Body of pancreas (tissue), 4 donors: ENCODE measurements around the gene RAX2. TPM values are rescaled to one million over a fixed set of nuclear protein-coding genes. Genes with fewer than 3 reads are reported as not detected.

Experiments
- ATAC-seq: fragments of 150-250 bp; one replicate; pipeline ENCODE4 v1.9.1; 2016
- DNase-seq, 4 donors: peaks; one replicate each; pipeline ENCODE4 v3.0.0-alpha.2; 2019
- H3K27ac ChIP-seq, 4 donors: fragments of 200-600 bp; sonication (generic); 1 replicate in 3 of 4; 2 replicates in 1 of 4; pipeline versions ENCODE4 v1.5.1 to v1.6.1; 2016 to 2019; ENCODE audit warnings: mild to moderate bottlenecking in 1 of 4, mixed read lengths in 1 of 4, moderate library complexity in 1 of 4
- H3K27me3 ChIP-seq, 2 donors: fragments of 200-600 bp; sonication (generic); one replicate each; pipeline ENCODE4 v1.6.0; 2016; ENCODE audit warnings: mild to moderate bottlenecking in 1 of 2
- H3K36me3 ChIP-seq, 2 donors: fragments of 200-600 bp; sonication (generic); replicated peaks in 1 of 2; 2 replicates each; pipeline ENCODE4 v1.5.1; 2016; ENCODE audit warnings: low read depth in 2 of 2; ENCODE audit not compliant: insufficient read depth in 1 of 2
- H3K4me1 ChIP-seq: fragments of 200-600 bp; sonication (generic); one replicate; pipeline ENCODE4 v1.6.0; 2016
- H3K4me3 ChIP-seq, 2 donors: fragments of 200-600 bp; sonication (generic); 1 replicate in 1 of 2; 2 replicates in 1 of 2; pipeline ENCODE4 v1.5.1; 2016 to 2019
- H3K9me3 ChIP-seq, 3 donors: fragments of 200-600 bp; sonication (generic); 1 replicate in 2 of 3; 2 replicates in 1 of 3; pipeline ENCODE4 v1.5.1; 2016
- CTCF ChIP-seq, 7 experiments: fragments of 450-650 bp in 4 of 7; fragments of 200-600 bp in 3 of 7; sonication (generic) in 3 of 7; IDR thresholded peaks; one replicate each; pipeline ENCODE4 v1.5.1; 2016 to 2019; ENCODE audit warnings: antibody characterized with exemption in 7 of 7
- POLR2A ChIP-seq, 3 donors: fragments of 450-650 bp; IDR thresholded peaks; one replicate each; pipeline ENCODE4 v1.6.1; 2016; ENCODE audit warnings: antibody characterized with exemption in 3 of 3, mild to moderate bottlenecking in 2 of 3
- WGBS, 2 donors: methylation state at CpG; one replicate each; pipeline ENCODE4 v1.1.5; 2017; 5-methylcytosine and 5-hydroxymethylcytosine counted together
- intact Hi-C: fragments of 100-400 bp; cut with DNase I; formaldehyde crosslinking; loops from one replicate; pipeline ENCODE4 v1.15.1; 2023
- total RNA-seq, 2 donors: library from RNA; depleted of rRNA; stranded (reverse); fragments of >200 nt; gene quantifications; one replicate each; pipeline ENCODE4 v1.1.0, GENCODE V29; 2016

RAX2 gene
- not detected for total RNA-seq

- H3K27ac ChIP-seq = no peak within 1 kb of the TSS
- WGBS, 2 donors = 31 to 53% methylated on average over 8 to 22 of the region's 23 CpGs
- H3K9me3 ChIP-seq = no peaks in the 10 kb centered on the region
- H3K4me1 ChIP-seq = no peaks in the 10 kb centered on the region
- no peaks in the 10 kb centered on the region for H3K36me3 ChIP-seq
- ATAC-seq (no peak), DNase-seq (no peak)
- H3K4me3 ChIP-seq = no peak within 1 kb of the TSS
- TF ChIP-seq CTCF (IDR thresholded peaks at IDR 0.05) = no peak
- no peak for TF ChIP-seq POLR2A (IDR thresholded peaks at IDR 0.05)
- intact Hi-C loops = no loop called here
- H3K27me3 ChIP-seq = no peaks in the 10 kb centered on the region
Measured at GRCh38 chr19:3771906-3772455, at the start of gene RAX2. Gene RAX2, minus strand, starts transcription at chr19:3772228. Its CDS starts 486 bp downstream, at chr19:3771742.

GRCh38 chr19:3821156-3821555 lies 49.1 kb upstream of the RAX2 start:
- Histone ChIP-seq H3K27me3 (no peaks in the 10 kb centered on the region), H3K27ac (no peak overlapping the region), H3K9me3 (no peaks in the 10 kb centered on the region), H3K36me3 (no peaks in the 10 kb centered on the region), H3K4me3 (no peak overlapping the region), H3K4me1 (no peaks in the 10 kb centered on the region)
- ATAC-seq (no peak), DNase-seq (peak in 1 of 4 donors; percentile 24)
- intact Hi-C loops = loop anchor here (5.0 kb wide), 1 partner anchor 154 kb away; no protein-coding TSS in a partner anchor
- no peak for TF ChIP-seq POLR2A (IDR thresholded peaks at IDR 0.05)
- no peak for TF ChIP-seq CTCF (IDR thresholded peaks at IDR 0.05)
- WGBS, 2 donors = 86 to 87% methylated on average over 18 to 23 of the region's 23 CpGs

GRCh38 chr19:3819989-3820388 lies 48.0 kb upstream of the RAX2 start:
- intact Hi-C loops = loop anchor here (5.0 kb wide), 1 partner anchor 153 kb away; no protein-coding TSS in a partner anchor
- no peaks in the 10 kb centered on the region for H3K4me1 ChIP-seq
- ATAC-seq = no peak
- no peaks in the 10 kb centered on the region for H3K27me3 ChIP-seq
- WGBS, 2 donors = 0 to 95% methylated on average over 1 to 7 of the region's 19 CpGs
- no peak for DNase-seq
- no peaks in the 10 kb centered on the region for H3K36me3 ChIP-seq
- no peak overlapping the region for H3K4me3 ChIP-seq
- TF ChIP-seq CTCF (IDR thresholded peaks at IDR 0.05) = no peak
- TF ChIP-seq POLR2A (IDR thresholded peaks at IDR 0.05) = no peak
- H3K9me3 ChIP-seq = no peaks in the 10 kb centered on the region
- no peak overlapping the region for H3K27ac ChIP-seq

- H3K27ac ChIP-seq = no peak overlapping the region
- H3K4me3 ChIP-seq = no peak overlapping the region
- H3K9me3 ChIP-seq = no peaks in the 10 kb centered on the region
- DNase-seq = no peak
- 48 to 52% methylated on average over 7 to 20 of the region's 31 CpGs for WGBS, 2 donors
- intact Hi-C loops = no loop called here
- H3K4me1 ChIP-seq = no peaks in the 10 kb centered on the region
- H3K36me3 ChIP-seq = no peaks in the 10 kb centered on the region
- no peak for ATAC-seq
- TF ChIP-seq POLR2A (IDR thresholded peaks at IDR 0.05) (no peak), CTCF (IDR thresholded peaks at IDR 0.05) (no peak)
- H3K27me3 ChIP-seq = no peaks in the 10 kb centered on the region
Measured at GRCh38 chr19:3818918-3819317, 46.9 kb upstream of the RAX2 start.

GRCh38 chr19:3818466-3818865 lies 46.4 kb upstream of the RAX2 start:
- 37 to 44% methylated on average over 11 of the region's 11 CpGs for WGBS, 2 donors
- no peaks in the 10 kb centered on the region for H3K9me3 ChIP-seq
- no peaks in the 10 kb centered on the region for H3K4me1 ChIP-seq
- no peaks in the 10 kb centered on the region for H3K27me3 ChIP-seq
- TF ChIP-seq POLR2A (IDR thresholded peaks at IDR 0.05) (no peak), CTCF (IDR thresholded peaks at IDR 0.05) (no peak)
- no peaks in the 10 kb centered on the region for H3K36me3 ChIP-seq
- no peak for ATAC-seq
- no peak overlapping the region for H3K27ac ChIP-seq
- intact Hi-C loops = no loop called here
- no peak for DNase-seq
- H3K4me3 ChIP-seq = no peak overlapping the region
